Measurements from ENCODE around the gene RNF168.
"Not testable (repeated sequence)": the region's sequence is repeated elsewhere in the genome, so short reads cannot be mapped to it uniquely, and the experiment has no call there.

Gene RNF168

GRCh38 chr3:196463804-196464203, 39.8 kb downstream of the RNF168 start:
- DNase-seq (ENCODE audit: low read depth): no peak

- DNase-seq (ENCODE audit: low read depth): no peak
Observed at GRCh38 chr3:196463478-196463756, 40.2 kb downstream of the RNF168 start.

DNA sequence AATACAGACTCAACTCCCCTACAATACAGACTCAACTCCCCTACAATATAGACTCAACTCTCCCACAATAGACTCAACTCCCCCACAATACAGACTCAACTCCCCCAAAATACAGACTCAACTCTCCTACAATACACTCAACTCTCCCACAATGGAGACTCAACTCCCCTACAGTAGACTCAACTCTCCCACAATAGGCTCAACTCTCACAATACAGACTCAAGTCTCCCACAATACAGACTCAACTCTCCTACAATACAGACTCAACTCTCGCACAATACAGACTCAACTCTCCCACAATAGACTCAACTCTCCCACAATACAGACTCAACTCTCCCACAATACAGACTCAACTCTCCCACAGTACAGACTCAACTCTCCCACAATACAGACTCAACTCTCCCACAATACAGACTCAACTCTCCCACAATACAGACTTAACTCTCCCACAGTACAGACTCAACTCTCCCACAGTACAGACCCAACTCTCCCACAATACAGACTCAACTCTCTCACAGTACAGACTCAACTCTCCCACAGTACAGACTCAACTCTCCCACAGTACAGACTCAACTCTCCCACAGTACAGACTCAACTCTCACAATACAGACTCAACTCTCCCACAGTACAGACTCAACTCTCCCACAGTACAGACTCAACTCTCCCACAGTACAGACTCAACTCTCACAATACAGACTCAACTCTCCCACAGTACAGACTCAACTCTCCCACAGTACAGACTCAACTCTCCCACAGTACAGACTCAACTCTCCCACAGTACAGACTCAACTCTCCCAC, 40.7 kb downstream of the RNF168 start:
- DNase-seq (ENCODE audit: low read depth): not testable (repeated sequence)

GRCh38 chr3:196458063-196458462, 45.5 kb downstream of the RNF168 start:
- no peak for DNase-seq (ENCODE audit: low read depth)

DNA sequence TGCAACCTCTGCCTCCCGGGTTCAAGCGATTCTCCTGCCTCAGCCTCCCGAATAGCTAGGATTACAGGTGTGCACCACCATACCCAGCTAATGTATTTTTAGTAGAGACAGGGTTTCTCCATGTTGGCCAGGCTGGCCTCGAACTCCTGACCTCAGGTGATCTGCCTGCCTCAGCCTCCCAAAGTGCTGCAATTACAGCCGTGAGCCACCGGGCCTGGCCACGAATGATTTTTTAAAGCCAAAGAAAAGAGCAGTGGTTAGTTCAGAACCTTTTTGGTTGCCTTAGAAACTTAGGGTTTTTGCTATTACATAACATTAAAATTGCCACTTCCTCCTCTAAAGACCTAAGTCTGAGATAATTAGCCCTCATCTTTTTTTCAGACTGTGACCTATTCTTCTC, 46.1 kb downstream of the RNF168 start:
- not testable (repeated sequence) for DNase-seq (ENCODE audit: low read depth)

GRCh38 chr3:196454935-196455334, 48.6 kb downstream of the RNF168 start:
- DNase-seq (ENCODE audit: low read depth): no peak

GRCh38 chr3:196445391-196445790, 58.2 kb downstream of the RNF168 start:
- not testable (repeated sequence) for DNase-seq (ENCODE audit: low read depth)

- no peak for DNase-seq (ENCODE audit: low read depth)
Observed at GRCh38 chr3:196444500-196444894, 59.1 kb downstream of the RNF168 start.

- DNase-seq (ENCODE audit: low read depth): no peak
Observed at GRCh38 chr3:196440696-196441095, 62.9 kb downstream of the RNF168 start.

DNA sequence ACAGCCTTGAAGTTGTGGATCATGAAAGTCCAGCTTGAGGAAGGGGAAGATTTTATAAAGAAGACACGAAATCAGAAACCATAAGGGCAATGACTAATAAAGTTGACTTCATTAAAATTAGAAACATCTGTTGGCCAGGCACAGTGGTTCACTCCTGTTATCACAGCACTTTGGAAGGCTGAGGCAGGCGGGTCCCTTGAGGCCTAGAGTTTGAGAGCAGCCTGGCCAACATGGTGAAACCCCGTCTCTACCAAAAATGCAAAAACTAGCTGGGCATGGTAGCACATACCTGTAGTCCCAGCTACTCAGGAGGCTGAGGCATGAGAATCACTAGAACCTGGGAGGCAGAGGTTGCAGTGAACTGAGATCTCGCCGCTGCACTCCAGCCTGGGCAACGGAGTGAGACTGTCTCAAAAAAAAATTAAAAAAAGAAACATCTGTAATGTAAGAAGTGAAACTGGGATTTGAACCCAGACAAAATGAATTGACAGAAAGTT, 63.5 kb downstream of the RNF168 start:
- DNase-seq (ENCODE audit: low read depth): no peak

- peak; percentile 95 for DNase-seq (ENCODE audit: low read depth)
Observed at GRCh38 chr3:196432137-196432879, 71.3 kb downstream of the RNF168 start, which contains the start of gene UBXN7. UBXN7 (minus strand) TSS chr3:196432427; CDS start chr3:196432399, 28 bp downstream.

GRCh38 chr3:196431181-196432136, 72.1 kb downstream of the RNF168 start:
- DNase-seq (ENCODE audit: low read depth): peak; percentile 2

- DNase-seq (ENCODE audit: low read depth): no peak
Observed at GRCh38 chr3:196428041-196428440, 75.5 kb downstream of the RNF168 start.

DNA sequence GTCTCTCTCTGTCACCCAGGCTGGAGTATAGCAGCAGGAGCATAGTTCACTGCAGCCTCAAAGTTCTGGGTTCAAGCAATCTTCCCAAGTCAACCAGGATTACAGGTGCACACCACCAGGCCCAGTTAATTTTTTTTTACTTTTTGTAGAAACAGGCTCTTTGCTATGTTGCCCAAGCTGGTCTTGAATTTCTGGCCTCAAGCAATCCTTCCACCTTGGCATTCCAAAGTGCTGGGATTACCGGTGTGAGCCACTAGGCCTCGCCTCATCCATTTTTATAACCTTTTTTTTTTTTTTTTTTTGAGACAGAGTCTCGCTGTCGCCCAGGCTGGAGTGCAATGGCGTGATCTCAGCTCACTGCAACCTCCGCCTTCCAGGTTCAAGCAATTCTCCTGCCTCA, 79.1 kb downstream of the RNF168 start:
- not testable (repeated sequence) for DNase-seq (ENCODE audit: low read depth)

- no peak for DNase-seq (ENCODE audit: low read depth)
Observed at GRCh38 chr3:196423044-196423781, 80.4 kb downstream of the RNF168 start.

GRCh38 chr3:196421668-196422067, 81.9 kb downstream of the RNF168 start:
- DNase-seq (ENCODE audit: low read depth): not testable (repeated sequence)

GRCh38 chr3:196419386-196419785, 84.2 kb downstream of the RNF168 start:
- no peak for DNase-seq (ENCODE audit: low read depth)

Data from stimulated activated CD8-positive, alpha-beta memory T cell treated with anti-CD3 and anti-CD28 coated beads, Interleukin-7, amount 100 ng/mL, for 24 hours (primary cell).